Measurements from ENCODE around the gene NHS. TPM values are rescaled to one million over a fixed set of nuclear protein-coding genes. Genes with fewer than 3 reads are reported as not detected.

NHS gene
- total RNA-seq, 1 donor from 2014 or later: 6.6 TPM

DNA sequence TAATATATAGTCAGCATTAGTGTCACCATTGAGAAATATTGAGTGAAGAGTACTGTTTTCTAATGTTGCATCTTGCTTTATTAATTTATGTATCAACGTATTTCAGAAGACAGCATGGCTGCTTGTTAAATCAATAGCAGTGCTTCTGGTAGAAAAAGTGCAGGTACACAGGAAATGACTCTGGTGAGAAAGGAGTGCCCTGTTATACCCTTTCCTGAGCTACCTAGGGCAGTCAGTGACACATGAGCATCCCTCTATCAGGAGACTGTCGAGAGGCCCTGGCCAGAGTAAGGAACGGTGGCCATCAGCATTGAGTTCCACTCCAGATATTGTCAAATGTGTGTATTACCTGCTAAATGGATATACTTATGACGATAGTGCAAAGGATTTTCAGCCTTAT, 404.4 kb downstream of the NHS start:
- no peaks in the 10 kb centered on the region for H3K79me2 ChIP-seq (ENCODE audit: insufficient read depth, low read length)
- no peak overlapping the region for H3K4me2 ChIP-seq (ENCODE audit: low read length)
- DNase-seq (ENCODE audit: low read depth) (no peak), FAIRE-seq (no peak)
- H3K9me3 ChIP-seq (ENCODE audit: insufficient read depth, low read depth, low read length): no peaks in the 10 kb centered on the region
- peaks cover 2% of the 10 kb centered on the region for H3K9me3 Mint-ChIP-seq (ENCODE audit: unreplicated experiment)
- TF ChIP-seq CTCF (IDR thresholded peaks at IDR 0.05; ENCODE audit: insufficient read depth, low read depth, low read length) (no peak), EZH2 (IDR thresholded peaks at IDR 0.05; ENCODE audit: insufficient read depth, low read length) (no peak)
- H3K9ac ChIP-seq (ENCODE audit: low read length): no peak overlapping the region
- no peak overlapping the region for H3K4me3 ChIP-seq (ENCODE audit: insufficient read depth, low read depth, low read length)
- H3K27me3 ChIP-seq (ENCODE audit: insufficient read depth, low read length): no peaks in the 10 kb centered on the region
- H3K27ac ChIP-seq (ENCODE audit: low read depth, low read length): no peak overlapping the region
- H3K36me3 ChIP-seq (ENCODE audit: insufficient read depth, low read length): no peaks in the 10 kb centered on the region
- no peaks in the 10 kb centered on the region for H3K36me3 Mint-ChIP-seq (ENCODE audit: low read depth, unreplicated experiment)
- H2AFZ ChIP-seq (ENCODE audit: low read depth, low read length): no peak overlapping the region
- H3K4me3 Mint-ChIP-seq (ENCODE audit: unreplicated experiment): no peak overlapping the region
- no peaks in the 10 kb centered on the region for H3K4me1 Mint-ChIP-seq (ENCODE audit: low read depth, unreplicated experiment)
- peaks cover 10% of the 10 kb centered on the region for H3K27me3 Mint-ChIP-seq (ENCODE audit: low read depth, unreplicated experiment)
- no peaks in the 10 kb centered on the region for H4K20me1 ChIP-seq (ENCODE audit: insufficient read depth, low read length)
- H3K27ac Mint-ChIP-seq (ENCODE audit: unreplicated experiment): no peak overlapping the region
- no peaks in the 10 kb centered on the region for H3K4me1 ChIP-seq (ENCODE audit: insufficient read depth, low read length)

Small RNAs within 50 kb of the gene (microRNA-seq; reads per million reads assigned to microRNA genes)
- not detected for gene MIR4768
